ENCODE results near the gene MOCOS.

DNA sequence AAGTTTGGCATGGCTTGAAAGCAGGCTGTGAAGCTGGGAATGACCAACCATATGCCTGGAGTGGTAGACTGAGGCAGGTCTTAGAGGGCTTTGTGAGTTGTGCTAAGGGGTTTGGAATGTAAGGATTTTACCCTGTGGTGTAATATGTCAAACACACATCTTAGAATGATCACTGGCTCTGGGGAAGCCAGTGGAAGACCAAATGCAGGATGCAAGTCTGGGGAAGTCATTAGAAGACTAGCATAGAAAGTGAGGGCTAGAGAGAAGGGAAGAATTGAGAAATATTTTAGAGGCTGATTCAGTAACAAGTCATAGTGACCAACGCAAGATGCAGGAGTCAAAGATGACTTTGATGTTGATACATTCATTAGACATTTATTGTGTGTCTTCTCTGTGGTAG lies 106.7 kb downstream of the MOCOS start:
- TF ChIP-seq CTCF (IDR thresholded peaks at IDR 0.05 in 2 of 3, conservative IDR thresholded peaks at IDR 0.05 in 1 of 3; ENCODE audit: borderline replicate concordance in 1 of 3, insufficient read depth in 1 of 3, low read depth in 2 of 3, low read length in 2 of 3) (no peak), POLR2A (IDR thresholded peaks at IDR 0.05; ENCODE audit: borderline replicate concordance, extremely low read depth, insufficient read depth, insufficient read length) (no peak), RAD21 (IDR thresholded peaks at IDR 0.05; ENCODE audit: low read depth) (no peak)
